Kidney tubule cell (primary cell): Measurements from ENCODE around the gene OPHN1.
"Not testable (repeated sequence)": the region's sequence is repeated elsewhere in the genome, so short reads cannot be mapped to it uniquely, and the experiment has no call there.

Experiments
- DNase-seq: peaks from one replicate; pipeline ENCODE4 v3.0.0-alpha.2; 2018; ENCODE audit warnings: low spot score

Gene OPHN1

DNA sequence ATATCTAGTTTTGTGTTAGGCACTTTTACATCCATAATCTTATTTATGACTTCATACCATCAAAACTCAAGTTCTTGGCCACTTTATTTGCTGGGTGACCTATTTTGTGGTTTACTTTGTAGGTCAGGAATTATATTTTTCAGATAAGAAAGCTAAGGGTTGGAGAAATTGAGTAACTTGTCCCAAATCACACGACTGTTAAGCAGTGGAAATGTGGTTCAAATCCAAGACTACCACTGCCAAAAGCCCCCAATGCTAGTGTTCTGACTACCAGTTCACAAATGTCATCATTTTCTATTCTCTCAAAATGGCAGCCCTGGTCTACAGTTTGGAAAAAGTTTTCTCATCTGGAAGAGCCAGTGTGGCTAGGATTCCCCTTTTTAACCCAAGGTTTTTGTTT, 74.6 kb downstream of the OPHN1 start:
- DNase-seq: no peak

DNA sequence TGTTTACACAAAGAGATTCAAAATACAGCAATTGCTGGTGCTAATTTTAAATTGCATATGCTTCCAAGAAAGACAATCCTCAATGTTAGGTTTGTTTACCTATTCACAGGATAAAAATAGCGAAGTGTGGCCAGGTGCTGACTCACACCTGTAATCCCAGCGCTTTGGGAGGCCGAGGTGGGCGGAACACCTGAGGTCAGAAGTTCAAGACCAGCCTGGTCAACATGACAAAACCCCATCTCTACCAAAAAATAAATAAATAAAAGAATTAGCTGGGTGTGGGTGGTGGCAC, 77.7 kb downstream of the OPHN1 start:
- no peak for DNase-seq

DNA sequence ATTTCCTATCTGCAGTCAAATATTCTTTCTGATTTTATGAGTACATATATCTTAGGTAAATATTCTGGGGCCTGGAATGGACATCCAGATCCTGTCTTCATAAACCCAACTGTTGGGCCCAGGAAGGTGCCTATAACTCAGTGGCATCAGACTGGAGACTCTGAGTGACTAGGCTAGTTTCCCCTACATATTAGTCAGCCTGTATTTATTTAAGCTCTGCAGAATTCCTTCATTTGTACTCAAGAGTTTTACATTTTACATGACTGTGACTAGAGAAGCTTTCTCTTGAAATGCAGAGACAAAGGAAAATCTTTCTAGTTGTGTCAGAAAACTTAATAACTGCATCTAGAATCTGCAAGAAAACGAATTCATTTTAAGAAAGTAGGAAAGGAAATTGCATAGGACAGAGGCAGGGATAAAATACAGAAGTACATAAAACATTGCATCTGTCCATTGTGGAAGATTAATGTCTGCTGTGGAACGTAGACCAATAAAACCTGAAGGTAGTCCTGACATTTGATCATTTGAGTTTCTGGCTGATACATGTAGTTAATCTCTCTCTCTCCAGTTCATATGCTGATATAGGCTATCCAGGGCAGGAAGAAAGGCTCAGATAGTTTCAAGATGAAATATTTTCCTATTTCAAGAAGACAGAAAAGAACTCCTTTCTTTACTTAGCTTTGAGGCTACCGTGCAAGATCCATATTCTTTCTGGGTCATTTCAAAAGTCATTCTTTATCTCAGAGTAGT, 78.2 kb downstream of the OPHN1 start:
- peak; percentile 11 for DNase-seq

DNA sequence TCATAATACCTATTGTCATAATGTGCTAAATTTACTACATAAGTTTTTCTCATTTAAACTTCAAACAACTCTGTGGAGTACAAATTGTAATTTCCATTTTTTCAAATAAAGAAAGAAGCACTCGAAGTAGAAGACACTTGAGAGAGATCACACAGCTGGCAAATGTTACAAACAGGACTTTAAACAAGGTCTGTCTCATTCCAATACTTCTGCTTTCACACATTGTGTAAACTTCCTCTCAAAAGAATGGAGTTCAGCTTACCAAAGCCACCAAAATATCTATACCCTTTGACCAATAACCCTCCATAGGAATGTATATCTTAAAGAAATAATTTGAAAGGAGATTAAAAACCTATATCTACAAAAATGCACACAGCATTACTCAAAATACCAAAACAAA, 88.3 kb downstream of the OPHN1 start:
- no peak for DNase-seq

GRCh38 chrX:68343551-68343950, 89.7 kb downstream of the OPHN1 start:
- DNase-seq: no peak

DNA sequence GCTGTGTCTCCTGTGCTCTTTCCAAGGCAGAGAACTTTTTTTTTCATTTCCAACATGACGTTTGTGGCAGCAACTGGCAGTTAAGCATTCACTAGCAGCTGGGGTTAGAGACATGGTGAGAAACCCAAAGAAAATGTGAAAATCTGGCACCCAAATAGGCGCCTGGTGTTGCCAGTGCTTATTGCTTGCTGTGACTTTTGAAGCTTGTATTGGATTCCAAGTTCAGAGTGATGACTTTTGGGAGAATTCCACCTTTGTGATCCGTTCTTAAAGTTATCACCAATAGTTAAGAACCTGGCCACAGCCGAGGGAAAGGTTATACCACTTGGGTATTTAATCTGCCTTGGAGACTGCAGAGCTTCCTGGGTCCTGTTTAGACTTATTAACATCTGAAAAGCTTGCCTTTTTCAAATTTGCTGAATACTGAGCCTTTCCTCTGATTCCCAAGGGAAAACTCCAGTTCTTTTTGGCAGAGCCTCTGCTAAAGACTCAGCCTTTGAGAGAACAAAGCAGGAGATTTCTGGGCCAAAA, 101.0 kb downstream of the OPHN1 start:
- no peak for DNase-seq

DNA sequence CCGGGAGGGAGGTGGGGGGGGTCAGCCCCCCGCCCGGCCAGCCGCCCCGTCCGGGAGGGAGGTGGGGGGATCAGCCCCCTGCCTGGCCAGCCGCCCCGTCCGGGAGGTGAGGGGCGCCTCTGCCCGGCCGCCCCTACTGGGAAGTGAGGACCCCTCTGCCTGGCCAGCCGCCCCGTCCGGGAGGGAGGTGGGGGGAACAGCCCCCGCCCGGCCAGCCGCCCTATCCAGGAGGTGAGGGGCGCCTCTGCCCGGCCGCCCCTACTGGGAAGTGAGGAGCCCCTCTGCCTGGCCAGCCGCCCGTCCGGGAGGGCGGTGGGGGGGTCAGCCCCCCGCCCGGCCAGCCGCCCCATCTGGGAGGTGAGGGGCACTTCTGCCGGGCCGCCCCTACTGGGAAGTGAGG, 106.5 kb downstream of the OPHN1 start:
- not testable (repeated sequence) for DNase-seq

GRCh38 chrX:68307769-68308168, 125.5 kb downstream of the OPHN1 start:
- DNase-seq: peak; percentile 69

- no peak for DNase-seq
These were observed 128.7 kb downstream of the OPHN1 start for GRCh38 chrX:68304602-68305001.

GRCh38 chrX:68299898-68300297, 133.4 kb downstream of the OPHN1 start:
- DNase-seq: no peak

DNA sequence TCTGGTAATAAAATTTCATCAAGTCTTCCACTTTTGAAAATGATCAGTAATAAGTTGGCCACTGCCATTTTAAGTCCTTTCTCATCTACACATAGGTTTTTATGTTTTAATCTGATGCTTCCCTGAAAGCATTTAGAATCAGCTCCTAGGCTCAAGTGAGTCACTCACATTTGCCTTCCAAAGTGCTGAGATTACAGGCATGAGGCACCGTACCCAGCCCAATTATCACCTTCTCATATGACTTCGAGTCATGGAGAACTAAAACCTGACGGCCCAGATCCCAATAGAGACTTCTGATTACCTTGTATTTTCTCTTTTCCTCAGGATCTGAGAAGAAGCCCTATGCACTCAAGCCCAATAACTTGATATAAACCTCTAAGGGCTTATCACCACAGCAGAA, 140.8 kb downstream of the OPHN1 start:
- peak; percentile 40 for DNase-seq

DNA sequence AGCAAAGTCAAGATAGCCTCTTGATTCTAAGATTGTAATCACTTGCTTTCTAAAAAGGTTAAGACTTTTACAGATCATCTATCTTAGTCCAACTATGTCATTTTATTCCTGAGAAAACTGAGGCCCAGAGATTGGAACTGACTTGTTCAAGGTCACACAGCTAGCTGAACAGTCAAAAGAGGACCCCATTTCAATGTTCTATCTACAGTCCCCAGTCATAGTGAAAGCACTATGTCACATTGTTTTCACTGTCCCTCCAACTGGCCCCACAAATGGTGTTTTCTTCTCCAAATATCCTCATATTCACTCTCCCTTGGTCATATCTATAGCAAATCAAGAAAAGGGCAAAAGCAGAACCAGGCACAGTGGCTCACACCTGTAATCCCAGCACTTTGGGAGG, 145.2 kb downstream of the OPHN1 start:
- DNase-seq: no peak

GRCh38 chrX:68287419-68287818, 145.9 kb downstream of the OPHN1 start:
- no peak for DNase-seq

DNA sequence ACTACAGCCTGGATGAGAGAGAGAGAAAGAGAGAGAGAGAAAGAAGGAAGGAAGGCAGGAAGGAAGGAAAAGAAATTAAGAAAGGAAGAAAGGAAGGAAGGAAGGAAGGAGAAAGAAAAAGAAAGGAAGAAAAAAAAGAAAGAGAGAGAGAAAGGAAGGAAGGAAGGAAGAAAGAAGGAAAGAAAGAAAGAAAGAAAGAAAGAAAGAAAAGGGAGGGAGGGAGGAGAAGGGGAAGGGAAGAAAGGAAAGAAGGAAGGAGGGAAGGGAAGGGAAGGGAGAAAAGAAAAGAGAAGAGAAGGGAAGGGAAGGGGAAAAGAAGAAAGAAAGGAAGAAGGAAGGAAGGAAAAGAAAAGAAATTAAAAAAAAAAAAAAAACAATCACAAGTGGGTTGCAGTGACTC, 146.3 kb downstream of the OPHN1 start:
- no peak for DNase-seq

DNA sequence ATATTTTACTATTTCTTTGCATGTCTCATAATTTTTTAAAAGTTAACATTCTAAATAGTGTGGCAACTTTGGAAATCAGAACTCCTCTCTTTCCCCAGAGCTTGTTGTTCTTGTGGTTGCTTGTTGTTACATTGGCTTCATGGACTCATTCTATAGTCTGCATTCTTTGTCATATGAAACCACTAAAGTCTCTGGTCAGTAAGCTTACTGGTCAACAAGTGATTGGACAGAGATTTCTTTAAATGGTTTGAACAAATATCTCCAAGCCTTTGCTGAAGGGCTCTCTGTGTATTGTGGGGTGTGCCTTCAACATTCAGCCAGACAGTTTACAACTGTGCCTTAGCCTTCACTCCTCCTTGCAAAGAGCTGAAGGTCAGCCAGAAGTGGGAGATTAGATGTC, 147.2 kb downstream of the OPHN1 start:
- no peak for DNase-seq

DNA sequence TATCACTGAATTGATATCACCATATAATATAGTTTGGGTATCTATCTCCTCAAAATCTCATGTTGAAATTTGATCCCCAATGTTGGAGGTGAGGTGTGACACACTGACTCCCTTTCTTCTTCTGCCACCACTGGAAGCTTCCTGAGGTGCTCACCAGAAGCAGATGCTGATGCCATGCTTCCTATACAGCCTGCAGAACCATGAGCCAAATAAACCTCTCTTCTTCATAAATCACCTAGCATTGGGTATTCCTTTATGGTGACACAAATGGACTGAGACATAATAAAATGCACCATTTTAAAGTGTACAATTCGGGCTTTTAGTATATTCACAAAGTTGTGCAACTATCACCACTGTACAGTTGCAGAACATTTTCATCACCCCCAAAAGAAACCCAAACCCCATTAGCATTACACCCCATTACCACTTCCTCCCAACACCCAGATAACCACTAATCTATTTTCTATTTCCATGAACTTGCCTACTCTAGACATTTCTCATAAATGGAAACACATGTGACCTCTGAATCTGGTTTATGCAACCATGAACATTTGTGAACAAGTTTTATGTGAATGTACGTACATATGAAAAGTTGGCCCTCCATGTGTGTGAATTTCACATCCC, 148.9 kb downstream of the OPHN1 start:
- no peak for DNase-seq

DNA sequence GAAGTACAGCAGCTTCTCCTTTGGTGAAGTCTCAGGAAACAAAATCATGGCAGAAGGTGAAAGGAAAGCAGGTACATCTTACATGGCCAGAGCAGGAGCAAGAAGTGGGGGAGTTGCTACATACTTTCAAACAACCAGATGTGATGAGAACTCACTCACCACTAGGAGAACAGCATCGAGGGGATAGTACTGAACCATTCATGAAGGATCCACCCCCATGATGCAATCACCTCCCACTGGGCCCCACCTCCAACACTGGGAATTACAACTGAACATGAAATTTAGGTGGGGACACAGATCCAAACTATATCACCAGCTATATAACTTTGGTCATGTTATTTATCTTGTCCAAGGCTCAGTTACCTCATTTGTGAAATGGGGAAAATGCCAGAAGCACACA, 159.4 kb downstream of the OPHN1 start:
- no peak for DNase-seq

- not testable (repeated sequence) for DNase-seq
These were observed 168.5 kb downstream of the OPHN1 start for GRCh38 chrX:68264793-68265192.

DNA sequence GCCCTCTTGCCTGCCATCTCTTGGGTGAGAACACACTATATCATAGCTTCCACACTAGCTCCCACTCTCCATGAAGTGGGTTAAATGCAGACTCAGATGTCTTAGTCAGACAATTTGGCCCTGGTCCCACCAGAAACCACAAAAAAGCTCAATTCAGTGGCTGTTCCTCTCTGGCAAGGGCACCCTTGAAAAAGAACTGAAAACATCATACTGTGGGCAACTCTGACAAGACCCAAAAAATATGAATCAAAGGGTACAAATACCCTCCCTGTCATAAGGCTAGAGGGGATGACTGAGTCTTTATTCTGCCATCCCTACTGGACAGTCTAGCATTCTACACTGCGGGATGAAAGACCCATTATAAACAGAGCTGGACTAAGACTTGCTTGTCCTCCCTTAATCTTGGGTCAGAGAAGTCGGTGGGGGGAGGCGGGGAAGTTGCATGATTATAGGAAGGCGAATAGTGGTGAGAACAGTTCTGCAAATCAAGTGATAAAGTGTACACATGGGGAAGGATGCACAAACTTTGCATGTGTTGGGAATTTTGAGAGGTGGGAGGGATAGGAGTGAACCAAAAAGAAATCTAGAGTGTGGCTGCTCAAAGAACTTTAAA, 172.1 kb downstream of the OPHN1 start:
- no peak for DNase-seq

- no peak for DNase-seq
These were observed 176.3 kb downstream of the OPHN1 start for GRCh38 chrX:68256990-68257389.

DNA sequence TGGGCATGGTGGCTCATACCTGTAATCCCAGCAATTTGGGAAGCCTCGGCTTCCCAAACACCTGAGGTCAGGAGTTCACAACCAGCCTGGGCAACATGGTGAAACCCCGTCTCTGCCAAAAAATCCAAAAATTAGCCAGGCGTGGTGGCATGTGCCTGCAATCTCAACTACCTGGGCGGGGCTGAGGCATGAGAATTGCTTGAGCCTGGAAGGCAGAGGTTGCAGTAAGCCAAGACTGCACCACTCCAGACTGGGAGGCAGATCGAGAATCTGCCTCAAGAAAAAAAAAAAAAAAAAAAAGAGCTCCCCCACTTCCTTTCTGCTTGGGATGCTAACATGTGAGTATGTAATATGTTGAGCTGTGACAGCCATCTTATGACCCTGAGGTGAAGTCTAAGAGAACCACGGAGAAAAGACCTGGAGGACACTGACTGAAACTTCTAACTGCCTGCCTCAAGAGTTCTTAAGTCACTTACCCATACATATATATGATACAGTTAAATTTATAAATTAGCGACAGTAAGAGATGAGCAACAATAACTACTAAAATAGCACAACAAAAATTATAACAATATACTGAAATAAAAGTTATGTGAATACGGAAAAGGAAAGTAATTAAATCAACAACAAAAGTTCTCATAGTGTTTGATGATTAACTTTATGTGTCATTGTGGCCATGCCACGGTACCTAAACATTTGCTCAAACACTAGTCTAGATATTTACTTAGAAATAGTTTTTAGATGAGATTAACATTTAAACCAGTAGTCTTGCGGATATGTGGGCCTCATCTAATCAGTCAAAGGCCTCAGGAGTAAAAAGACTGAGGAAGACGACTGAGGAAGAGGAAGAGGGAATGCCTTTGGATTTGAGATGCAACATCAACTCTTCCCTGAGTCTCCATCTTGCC, 178.3 kb downstream of the OPHN1 start:
- peak; percentile 72 for DNase-seq

- DNase-seq: no peak
These were observed 180.6 kb downstream of the OPHN1 start for GRCh38 chrX:68252664-68253063.
